ENCODE measurements around the gene TGFBR1. TPM values are rescaled to one million over a fixed set of nuclear protein-coding genes. Genes with fewer than 3 reads are reported as not detected.

The TGFBR1 gene
- total and polyA plus RNA-seq, 2 experiments from 2014 or later: 41.7 to 79.4 TPM

- H3K4me3 ChIP-seq: no peak overlapping the region
- no peak for DNase-seq (ENCODE audit: low spot score)
- no peaks in the 10 kb centered on the region for H3K79me2 ChIP-seq
- no peaks in the 10 kb centered on the region for H4K20me1 ChIP-seq (ENCODE audit: insufficient read depth, poor library complexity, severe bottlenecking)
- H3K27ac ChIP-seq: no peak overlapping the region
- H2AFZ ChIP-seq: no peak overlapping the region
- peaks cover 18% of the 10 kb centered on the region for H3K4me1 ChIP-seq (ENCODE audit: insufficient read depth)
- H3K27me3 ChIP-seq: no peaks in the 10 kb centered on the region
- H3K36me3 ChIP-seq (replicated peaks; ENCODE audit: insufficient read depth, low read depth): no peaks in the 10 kb centered on the region
- no peak for TF ChIP-seq EZH2phosphoT487 (IDR thresholded peaks at IDR 0.05; ENCODE audit: low read depth, severe bottlenecking, unreplicated experiment)
- no peak for TF ChIP-seq EZH2 (IDR thresholded peaks at IDR 0.05; ENCODE audit: borderline replicate concordance)
- TF ChIP-seq CTCF (IDR thresholded peaks at IDR 0.05; ENCODE audit: poor library complexity): no peak
- no peaks in the 10 kb centered on the region for H3K9me2 ChIP-seq (replicated peaks; ENCODE audit: insufficient read depth)
- H3K4me2 ChIP-seq: no peak overlapping the region
- WGBS (ENCODE audit: low lambda C conversion rate, missing lambda C conversion rate): 86% methylated on average over 3 of the region's 3 CpGs
- no peaks in the 10 kb centered on the region for H3K9me3 ChIP-seq (ENCODE audit: low read depth)
These were observed 62.8 kb downstream of the TGFBR1 start for GRCh38 chr9:99167694-99168093.

- H3K9me3 ChIP-seq (ENCODE audit: low read depth): no peaks in the 10 kb centered on the region
- peaks cover 32% of the 10 kb centered on the region for H3K4me1 ChIP-seq (ENCODE audit: insufficient read depth)
- H2AFZ ChIP-seq: no peak overlapping the region
- H3K4me2 ChIP-seq: no peak overlapping the region
- H4K20me1 ChIP-seq (ENCODE audit: insufficient read depth, poor library complexity, severe bottlenecking): no peaks in the 10 kb centered on the region
- H3K36me3 ChIP-seq (replicated peaks; ENCODE audit: insufficient read depth, low read depth): no peaks in the 10 kb centered on the region
- DNase-seq (ENCODE audit: low spot score): no peak
- TF ChIP-seq EZH2phosphoT487 (IDR thresholded peaks at IDR 0.05; ENCODE audit: low read depth, severe bottlenecking, unreplicated experiment): no peak
- TF ChIP-seq CTCF (IDR thresholded peaks at IDR 0.05; ENCODE audit: poor library complexity): no peak
- TF ChIP-seq EZH2 (IDR thresholded peaks at IDR 0.05; ENCODE audit: borderline replicate concordance): no peak
- 50% methylated on average over 2 of the region's 2 CpGs for WGBS (ENCODE audit: low lambda C conversion rate, missing lambda C conversion rate)
- H3K79me2 ChIP-seq: no peaks in the 10 kb centered on the region
- H3K27ac ChIP-seq: no peak overlapping the region
- no peaks in the 10 kb centered on the region for H3K9me2 ChIP-seq (replicated peaks; ENCODE audit: insufficient read depth)
- H3K4me3 ChIP-seq: no peak overlapping the region
- H3K27me3 ChIP-seq: no peaks in the 10 kb centered on the region
These were observed 64.2 kb downstream of the TGFBR1 start for GRCh38 chr9:99169086-99169485.

GRCh38 chr9:99169982-99170761 lies 65.3 kb downstream of the TGFBR1 start:
- DNase-seq (ENCODE audit: low spot score): no peak
- peaks cover 32% of the 10 kb centered on the region for H3K4me1 ChIP-seq (ENCODE audit: insufficient read depth)
- WGBS (ENCODE audit: low lambda C conversion rate, missing lambda C conversion rate): 23% methylated on average over 9 of the region's 10 CpGs
- H3K9me2 ChIP-seq (replicated peaks; ENCODE audit: insufficient read depth): no peaks in the 10 kb centered on the region
- no peaks in the 10 kb centered on the region for H3K9me3 ChIP-seq (ENCODE audit: low read depth)
- no peak overlapping the region for H3K4me3 ChIP-seq
- H3K79me2 ChIP-seq: no peaks in the 10 kb centered on the region
- H2AFZ ChIP-seq: no peak overlapping the region
- no peak overlapping the region for H3K27ac ChIP-seq
- TF ChIP-seq CTCF (IDR thresholded peaks at IDR 0.05; ENCODE audit: poor library complexity) (no peak), EZH2 (IDR thresholded peaks at IDR 0.05; ENCODE audit: borderline replicate concordance) (no peak), EZH2phosphoT487 (IDR thresholded peaks at IDR 0.05; ENCODE audit: low read depth, severe bottlenecking, unreplicated experiment) (no peak)
- H3K36me3 ChIP-seq (replicated peaks; ENCODE audit: insufficient read depth, low read depth): no peaks in the 10 kb centered on the region
- H3K4me2 ChIP-seq: peak overlapping the region; percentile 57
- no peaks in the 10 kb centered on the region for H3K27me3 ChIP-seq
- no peaks in the 10 kb centered on the region for H4K20me1 ChIP-seq (ENCODE audit: insufficient read depth, poor library complexity, severe bottlenecking)
